ENCODE measurements around the gene EFR3B. TPM values are rescaled to one million over a fixed set of nuclear protein-coding genes. Genes with fewer than 3 reads are reported as not detected.
A peak's percentile ranks its signal among the peaks of the same experiment; 100 is the strongest.
"Not testable (repeated sequence)": the region's sequence is repeated elsewhere in the genome, so short reads cannot be mapped to it uniquely, and the experiment has no call there.

EFR3B gene
- total RNA-seq, 1 donor from 2014 or later = 13.2 TPM

DNA sequence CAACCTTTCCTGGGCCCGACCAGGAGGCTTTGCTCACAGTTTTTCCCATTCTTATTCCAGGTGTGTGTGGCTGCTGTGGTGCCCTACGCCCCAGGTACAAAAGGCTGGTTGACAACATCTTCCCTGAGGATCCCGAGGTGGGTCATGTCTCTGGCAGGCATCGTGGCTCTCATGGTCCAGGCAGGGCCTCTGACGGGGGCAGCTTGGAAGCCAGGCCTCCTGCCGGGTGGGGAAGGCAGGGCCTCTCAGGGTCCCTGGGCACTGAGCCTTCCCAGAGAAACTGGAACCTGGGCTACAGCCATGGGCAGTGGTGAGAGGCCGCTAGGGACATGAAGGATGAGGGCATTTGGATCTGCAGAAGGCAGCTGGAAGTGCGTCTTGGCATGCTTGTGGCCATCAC, 49.4 kb downstream of the EFR3B start:
- DNase-seq (ENCODE audit: low spot score) = no peak
- ATAC-seq = no peak
- intact Hi-C loops (cut with DNase I) = no loop called here

DNA sequence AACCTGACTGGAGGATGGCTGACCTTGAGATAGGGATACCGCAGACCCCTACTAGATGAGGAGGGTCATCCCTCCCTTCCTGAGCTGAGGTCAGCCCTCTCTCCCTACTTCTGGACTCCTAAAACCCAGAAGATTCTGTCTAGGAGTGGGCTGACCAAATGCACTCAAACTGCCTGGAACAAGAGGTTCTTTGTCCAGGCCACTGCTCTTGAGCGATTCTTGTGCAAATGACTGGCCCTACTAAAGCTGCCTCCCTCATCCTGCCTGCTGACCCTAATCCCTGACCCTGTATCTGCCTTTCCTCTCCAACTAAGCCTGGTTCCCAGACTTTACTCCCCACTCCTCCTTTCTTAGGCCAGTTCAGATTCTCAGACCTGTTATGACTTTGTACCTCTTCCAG, 56.2 kb downstream of the EFR3B start:
- DNase-seq (ENCODE audit: low spot score) (no peak), ATAC-seq (peak; percentile 71)
- intact Hi-C loops (cut with DNase I) = no loop called here

DNA sequence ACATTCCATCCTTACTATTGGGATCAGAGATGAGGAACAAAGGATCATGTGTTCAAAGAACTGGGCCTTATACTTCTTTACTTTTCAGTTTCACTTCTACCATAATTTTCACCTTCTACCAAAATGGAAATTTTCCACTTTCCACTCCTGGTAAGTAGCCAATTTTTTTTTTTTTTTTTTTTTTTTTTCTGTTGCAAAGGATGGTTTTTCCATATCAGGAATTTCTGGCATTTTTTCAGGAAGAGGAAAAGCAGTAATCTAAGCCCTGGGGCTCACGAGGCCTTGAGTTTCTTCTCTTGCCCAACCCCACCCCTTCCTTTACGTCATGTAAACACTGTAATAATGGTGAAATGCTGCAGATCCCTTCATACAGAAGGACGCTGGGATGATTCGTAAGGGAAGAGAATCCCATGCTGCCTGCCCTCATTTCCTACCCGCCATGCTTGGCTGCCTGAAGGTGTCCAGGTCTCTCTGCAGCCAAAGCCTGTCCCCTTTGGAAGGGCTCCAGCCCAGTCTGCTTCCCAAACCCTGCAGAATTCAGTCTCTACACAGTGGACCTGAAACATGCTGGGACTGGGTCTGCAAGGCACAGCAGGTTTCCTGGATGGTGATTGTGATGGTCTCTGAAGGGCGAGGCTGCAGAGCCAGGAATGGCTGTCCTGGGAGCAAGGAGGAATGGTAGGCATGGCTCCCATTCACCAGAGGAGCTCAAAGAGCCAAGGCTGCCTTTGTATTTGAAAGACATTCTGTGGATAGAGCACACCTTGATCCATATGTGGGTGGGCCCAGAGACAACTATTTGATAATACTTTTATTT, 57.0 kb downstream of the EFR3B start:
- intact Hi-C loops (cut with DNase I) = no loop called here
- DNase-seq (ENCODE audit: low spot score) = no peak
- peak; percentile 92 for ATAC-seq

DNA sequence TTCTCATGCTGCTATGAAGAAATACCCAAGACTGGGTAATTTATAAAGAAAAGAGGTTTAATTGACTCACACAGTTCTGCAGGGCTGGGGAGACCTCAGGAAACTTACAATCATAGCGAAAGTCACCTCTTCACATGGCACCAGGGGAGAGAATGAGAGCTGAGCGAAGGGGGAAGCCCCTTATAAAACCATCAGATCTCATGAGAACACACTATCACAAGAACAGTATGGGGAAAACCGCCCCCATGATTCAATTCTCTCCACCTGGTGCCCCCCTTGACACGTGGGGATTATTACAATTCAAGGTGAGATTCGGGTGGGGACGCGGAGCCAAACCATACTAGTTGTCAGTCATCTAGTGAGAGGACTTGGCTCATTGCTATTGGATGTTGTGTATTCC, 60.5 kb downstream of the EFR3B start:
- not testable (repeated sequence) for ATAC-seq; DNase-seq (ENCODE audit: low spot score)

DNA sequence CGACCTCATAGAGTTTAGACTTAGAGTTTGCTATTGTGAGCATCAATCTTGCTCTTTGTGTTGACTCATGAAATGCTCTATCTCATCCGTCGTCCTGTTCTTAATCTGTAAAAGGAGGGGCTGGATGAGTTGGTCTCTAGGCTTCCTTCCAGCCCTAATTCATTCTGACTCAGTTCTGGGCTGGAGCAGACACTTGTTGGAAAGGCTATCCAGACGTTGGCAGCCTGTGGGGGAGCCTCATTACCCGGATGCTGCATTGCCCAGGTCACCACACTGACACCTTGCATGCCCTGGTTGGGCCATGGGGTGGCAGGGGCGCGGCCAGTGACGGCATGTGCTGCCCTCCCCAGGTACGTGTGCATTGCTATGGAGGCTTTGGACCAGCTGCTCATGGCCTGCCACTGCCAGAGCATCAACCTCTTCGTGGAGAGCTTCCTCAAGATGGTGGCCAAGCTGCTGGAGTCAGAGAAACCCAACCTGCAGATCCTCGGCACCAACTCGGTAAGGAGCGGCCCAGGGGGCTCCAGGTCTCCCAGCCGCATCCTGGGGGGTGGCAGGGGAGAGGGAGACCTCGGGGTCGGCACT, 61.5 kb downstream of the EFR3B start:
- DNase-seq (ENCODE audit: low spot score) (no peak), ATAC-seq (no peak)
- intact Hi-C loops (cut with DNase I) = no loop called here

More for the DNA sequence above, 60.5 kb downstream of the EFR3B start:
- intact Hi-C loops (cut with DNase I) = not testable (repeated sequence)

DNA sequence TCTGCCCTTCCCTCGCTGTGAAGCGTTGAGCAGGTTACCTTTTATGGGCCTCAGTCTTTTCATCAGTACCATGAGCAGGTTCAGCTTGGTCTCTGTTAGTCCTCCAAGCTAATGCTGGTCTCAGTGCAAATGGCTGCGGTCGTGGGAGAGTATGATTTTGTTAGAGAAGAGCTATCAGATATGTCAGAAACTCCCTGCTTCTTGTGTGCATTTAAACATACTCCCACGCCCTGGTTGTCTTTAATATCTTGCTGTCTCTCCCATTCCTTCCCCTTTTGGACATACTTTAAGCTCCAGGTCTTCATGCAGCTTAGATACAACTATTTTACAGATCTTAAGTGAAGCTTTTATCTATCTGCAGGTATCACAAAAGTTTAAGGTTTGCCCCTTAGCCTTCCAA, 62.9 kb downstream of the EFR3B start:
- ATAC-seq (no peak), DNase-seq (ENCODE audit: low spot score) (no peak)
- intact Hi-C loops (cut with DNase I) = no loop called here

DNA sequence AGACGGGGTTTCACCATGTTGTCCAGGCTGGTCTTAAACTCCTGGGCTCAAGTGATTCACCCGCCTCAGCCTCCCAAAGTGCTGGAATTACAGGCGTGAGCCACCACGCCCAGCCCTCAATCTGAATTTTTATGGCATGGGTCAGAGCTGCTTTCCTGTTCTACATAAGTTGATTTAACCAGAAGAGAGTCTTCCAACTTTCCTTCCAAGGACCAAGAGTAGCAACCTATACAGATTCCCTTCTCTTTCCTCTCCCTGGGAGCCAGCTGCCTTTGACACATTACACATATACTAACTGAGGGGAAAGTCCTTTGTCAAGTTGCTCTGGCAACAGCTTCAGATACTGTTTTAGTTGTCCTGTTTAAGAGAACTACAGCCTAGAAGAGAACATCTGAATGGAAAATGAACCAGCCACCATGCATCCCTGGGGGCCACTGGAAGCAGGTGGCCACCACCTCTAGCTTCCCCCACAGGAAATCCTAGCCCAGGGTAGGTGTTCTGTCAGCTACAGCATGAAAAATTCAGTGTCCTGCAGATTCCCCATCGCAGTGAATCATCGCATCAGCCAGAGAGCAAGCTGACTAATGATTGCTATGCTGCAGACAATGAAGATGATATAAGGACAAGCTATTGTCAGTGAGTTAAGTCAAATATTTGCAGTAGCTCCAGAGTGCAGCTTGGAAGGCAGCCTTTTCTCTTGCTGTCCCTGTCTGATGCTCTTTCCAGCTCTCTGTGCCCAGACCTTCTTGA, 63.6 kb downstream of the EFR3B start:
- intact Hi-C loops (cut with DNase I) = no loop called here
- ATAC-seq = no peak
- DNase-seq (ENCODE audit: low spot score) = no peak

DNA sequence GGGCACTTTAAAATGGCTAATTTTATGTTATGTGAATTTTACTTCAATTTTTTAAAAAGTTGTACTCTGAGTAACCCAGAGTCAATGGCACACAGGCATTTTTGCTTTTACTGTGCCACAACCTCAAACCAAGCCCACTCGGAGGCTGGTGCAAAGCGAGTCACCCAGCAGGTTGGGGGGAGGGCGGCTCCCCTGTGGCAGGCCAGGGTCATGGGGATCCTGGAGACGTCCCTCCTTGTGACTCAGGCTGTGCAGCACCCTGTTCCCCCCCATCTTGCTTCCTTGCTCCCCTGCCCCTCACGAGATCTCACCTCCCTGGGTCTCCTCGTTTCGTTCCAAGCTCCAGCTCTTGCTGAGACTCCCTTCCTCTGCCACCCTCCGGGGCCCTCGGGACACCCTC, 67.9 kb downstream of the EFR3B start:
- ATAC-seq = no peak
- intact Hi-C loops (cut with DNase I) = no loop called here
- no peak for DNase-seq (ENCODE audit: low spot score)

DNA sequence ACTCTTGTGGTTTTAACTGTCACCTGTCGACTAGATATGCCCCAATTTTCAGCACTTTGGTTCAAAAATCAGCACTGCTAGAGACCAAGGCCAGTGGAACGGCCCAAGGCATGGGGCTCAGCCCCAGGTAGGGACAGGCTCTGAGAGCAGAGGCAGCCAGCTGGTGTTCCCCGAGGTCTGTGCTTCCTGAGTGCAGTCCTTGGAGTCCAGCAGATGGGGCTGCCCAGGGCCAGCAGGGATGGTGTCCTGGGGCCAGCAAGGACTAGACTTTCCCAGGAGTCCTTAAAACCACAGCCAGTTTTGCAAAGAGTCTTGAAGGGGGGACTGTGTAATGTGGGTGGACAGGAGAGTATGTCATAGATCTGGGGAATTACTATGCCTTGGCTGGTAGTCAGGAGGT, 70.2 kb downstream of the EFR3B start:
- DNase-seq (ENCODE audit: low spot score) (no peak), ATAC-seq (no peak)
- intact Hi-C loops (cut with DNase I) = no loop called here

DNA sequence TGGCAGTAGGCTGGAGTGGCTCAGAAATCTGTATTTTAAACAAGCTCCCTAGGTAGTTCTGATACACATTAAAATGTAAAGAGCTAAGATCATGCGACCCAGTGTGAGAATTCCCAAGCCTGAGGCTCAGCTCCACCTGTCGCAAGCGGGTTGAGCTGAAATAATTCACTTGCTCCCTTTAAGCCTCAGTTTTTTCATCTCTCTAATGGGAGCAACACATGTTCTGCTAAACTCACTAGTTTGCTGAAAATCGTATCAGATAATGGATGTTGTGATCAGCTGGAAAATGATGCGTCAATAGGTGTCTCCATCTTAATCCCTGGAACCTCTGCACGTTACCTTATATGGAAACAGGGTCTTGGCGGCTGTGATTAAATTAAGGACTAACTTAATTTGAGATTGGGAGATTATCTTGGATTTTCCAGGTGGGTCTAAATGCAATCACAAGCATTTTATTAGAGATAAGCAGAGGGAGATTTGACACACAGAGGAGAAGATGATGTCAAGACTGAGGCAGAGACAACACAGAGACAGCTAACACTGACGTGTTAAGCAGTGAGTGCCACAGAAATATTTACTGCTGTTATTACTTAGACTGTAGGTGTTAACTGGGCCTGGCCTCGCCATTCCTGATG, 73.5 kb downstream of the EFR3B start:
- DNase-seq (ENCODE audit: low spot score) (no peak), ATAC-seq (no peak)
- intact Hi-C loops (cut with DNase I) = no loop called here

DNA sequence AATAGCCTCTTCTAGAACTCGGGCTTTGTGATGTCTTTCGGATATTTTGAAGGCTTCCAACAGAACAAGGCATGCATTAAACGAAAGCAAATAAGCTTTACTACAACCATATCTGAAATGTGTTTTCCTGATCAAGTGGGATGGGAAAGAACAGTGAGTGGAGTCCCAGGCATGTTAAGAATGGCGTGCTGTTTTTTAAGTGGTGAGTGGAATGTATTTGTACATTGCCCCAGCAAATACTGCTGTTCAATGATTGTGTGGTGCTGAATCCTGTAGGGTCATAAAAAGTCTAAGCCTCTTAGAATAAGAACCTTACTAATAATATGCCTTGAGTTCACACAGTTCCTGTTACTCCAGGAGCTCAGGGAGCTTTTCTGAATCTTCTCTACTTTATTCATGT, 74.0 kb downstream of the EFR3B start:
- ATAC-seq (no peak), DNase-seq (ENCODE audit: low spot score) (no peak)
- intact Hi-C loops (cut with DNase I) = no loop called here

DNA sequence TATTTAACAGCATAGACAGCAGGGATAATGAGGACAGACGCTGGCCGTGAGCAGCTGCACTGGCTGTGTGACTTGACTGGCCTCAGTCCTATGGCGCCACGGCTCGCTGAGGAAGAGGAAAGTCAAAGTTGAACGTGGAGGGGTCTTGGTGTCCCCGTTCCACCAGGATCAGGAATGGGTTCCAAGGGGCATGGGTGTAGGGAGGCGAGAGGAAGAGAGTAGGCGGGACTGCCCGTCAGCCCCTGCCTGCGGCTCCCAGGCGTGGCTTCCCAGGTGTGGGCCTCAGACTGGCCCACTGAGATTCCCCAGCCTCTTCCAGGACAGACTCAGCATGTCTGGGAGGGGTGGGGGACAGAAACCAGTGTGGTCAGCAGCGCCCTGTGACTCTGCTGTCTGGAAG, 75.1 kb downstream of the EFR3B start:
- intact Hi-C loops (cut with DNase I) = no loop called here
- no peak for DNase-seq (ENCODE audit: low spot score)
- no peak for ATAC-seq

DNA sequence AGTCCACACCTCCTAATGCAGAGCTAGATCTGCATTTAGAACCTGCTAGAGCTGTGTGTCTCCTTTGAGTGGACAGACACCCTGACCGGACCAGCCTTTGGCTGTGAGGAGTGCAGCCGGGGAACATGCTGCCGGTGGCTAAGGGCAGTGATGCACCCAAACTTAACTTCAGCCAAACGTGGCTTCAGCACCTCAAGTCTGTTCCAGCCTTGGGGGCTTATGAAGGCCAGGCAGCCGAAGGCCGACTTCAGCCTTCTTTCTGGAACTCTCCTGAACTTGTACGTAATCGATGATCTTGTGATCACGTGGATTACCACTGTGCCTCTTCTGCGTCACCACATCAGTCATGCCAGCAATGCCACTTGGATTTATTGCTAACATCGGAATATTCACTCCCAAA, 77.4 kb downstream of the EFR3B start:
- DNase-seq (ENCODE audit: low spot score) = no peak
- intact Hi-C loops (cut with DNase I) = no loop called here
- no peak for ATAC-seq

DNA sequence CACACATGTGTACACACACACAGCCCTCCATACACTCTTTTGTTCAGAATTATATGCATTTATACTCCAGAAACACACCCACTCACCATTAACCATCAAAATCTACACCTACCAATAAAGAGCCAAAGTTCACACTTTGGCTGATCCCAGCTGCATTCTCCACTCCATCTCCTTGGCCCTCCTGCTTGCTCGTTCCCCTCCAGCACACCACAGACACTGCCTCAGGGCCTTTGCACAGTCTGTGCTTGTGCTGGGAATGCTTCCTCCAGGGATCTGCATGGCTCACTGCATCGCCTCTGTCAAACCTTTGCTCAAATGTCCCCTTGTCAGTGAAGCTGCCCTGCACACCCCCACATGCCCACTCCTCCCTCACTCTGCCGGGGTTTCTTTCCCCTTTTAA, 80.5 kb downstream of the EFR3B start:
- DNase-seq (ENCODE audit: low spot score) = no peak
- no peak for ATAC-seq
- intact Hi-C loops (cut with DNase I) = no loop called here

DNA sequence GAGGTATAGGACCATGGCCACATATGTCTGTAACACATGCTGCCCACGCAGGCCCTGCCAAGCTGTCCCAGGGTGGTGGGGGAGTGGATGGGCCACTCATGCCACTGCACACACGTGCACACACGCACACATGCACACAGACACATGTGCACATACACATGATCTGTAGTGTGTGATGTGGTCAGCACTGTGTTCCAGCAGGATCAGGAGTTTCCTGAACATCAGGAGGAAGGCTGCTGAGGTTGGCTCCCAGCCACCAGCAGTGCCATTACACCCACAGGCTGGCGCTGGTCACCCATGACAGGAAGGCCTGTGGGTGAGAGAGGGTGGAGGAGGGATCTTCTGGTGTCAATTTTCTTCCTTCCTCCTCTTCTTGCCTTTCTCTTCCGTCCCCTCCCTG, 81.8 kb downstream of the EFR3B start:
- ATAC-seq (peak; percentile 47), DNase-seq (ENCODE audit: low spot score) (no peak)
- intact Hi-C loops (cut with DNase I) = no loop called here

DNA sequence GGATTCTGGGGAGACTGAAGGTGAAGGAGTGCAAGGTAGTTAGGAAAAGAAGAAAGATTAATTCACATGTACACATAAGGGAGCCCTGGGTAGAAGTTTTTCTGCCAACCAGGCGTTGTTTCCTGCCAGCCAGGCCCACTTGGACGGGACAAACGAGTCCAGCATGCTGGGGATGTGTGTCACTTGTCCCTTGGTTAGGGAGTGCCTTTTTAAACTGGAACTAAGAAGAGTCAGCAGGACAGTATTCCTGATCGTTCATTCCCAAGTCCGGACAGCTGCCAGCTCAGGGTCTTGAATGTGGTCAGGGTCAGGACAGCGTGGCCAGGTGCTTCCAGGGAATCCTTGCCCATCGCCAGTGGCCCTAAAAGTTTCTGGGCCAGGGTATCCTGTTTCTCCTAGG, 83.3 kb downstream of the EFR3B start:
- intact Hi-C loops (cut with DNase I) = no loop called here
- no peak for ATAC-seq
- DNase-seq (ENCODE audit: low spot score) = no peak

DNA sequence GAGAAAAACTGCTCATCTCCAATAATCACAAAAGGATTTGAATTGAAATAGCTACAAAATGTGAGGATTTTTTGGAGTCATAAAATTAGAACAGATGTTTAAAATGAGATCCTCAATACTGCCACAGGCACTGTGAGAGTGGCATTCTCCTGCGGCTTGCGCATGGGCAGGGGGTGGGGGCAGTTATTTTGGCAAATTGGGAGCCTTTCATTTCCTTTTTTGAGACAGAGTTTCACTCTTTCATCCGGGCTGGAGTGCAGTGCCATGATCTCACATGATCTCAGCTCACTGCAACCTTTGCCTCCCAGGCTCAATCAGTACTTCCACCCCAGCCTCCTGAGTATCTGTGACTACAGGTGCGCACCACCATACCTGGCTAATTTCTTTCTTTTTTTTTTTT, 84.1 kb downstream of the EFR3B start:
- intact Hi-C loops (cut with DNase I) = no loop called here
- no peak for DNase-seq (ENCODE audit: low spot score)
- ATAC-seq = no peak

DNA sequence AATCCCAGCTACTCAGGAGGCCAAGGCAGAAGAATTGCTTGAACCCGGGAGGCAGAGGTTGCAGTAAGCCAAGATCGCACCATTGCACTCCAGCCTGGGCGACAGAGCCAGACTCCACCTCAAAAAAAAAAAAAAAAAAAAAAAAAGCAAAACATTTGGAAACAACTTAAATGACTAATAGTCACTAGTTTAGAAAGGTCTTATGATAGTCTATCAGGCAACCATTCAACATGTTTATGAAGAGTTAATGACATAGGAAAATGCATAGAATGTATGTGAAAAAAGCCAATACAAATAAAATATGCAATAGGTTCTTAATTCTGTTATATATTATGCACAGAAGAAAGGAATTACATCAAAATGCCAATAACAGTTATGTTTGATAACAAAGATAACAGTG, 85.2 kb downstream of the EFR3B start:
- DNase-seq (ENCODE audit: low spot score); intact Hi-C loops (cut with DNase I); ATAC-seq: not testable (repeated sequence)

DNA sequence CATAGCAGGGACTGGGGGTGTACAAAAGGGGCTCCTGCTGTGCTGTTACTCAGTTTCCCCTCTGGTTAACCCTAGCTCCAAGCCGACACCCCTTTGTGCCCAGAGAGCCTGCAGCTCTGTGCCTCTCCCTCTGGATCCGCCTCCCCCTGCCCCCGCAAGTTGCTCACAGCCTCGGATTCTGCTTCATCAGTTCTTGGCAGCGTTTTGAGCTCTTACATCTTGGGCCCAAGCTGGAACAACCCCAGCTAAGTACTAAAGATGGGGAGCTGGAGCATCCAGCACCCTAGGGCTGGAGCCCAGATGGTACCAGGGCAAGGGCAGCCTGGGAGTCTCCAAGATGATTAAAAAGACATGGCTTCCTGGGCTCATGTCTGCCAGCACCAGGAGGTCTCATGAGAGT, 85.8 kb downstream of the EFR3B start:
- DNase-seq (ENCODE audit: low spot score) (no peak), ATAC-seq (no peak)
- intact Hi-C loops (cut with DNase I) = no loop called here

Measured in sciatic nerve (tissue), 2 donors.